OCI-LY1 (cell line): ENCODE results near the gene EXD2.

Source experiments
- H2AFZ ChIP-seq: fragments of 200-600 bp; sonication (generic), shearing (Covaris generic); 2 replicates; pipeline ENCODE4 v1.6.0; 2014; ENCODE audit warnings: antibody characterized with exemption, mild to moderate bottlenecking, low read length
- H3F3A ChIP-seq: fragments of 200-600 bp; sonication (generic), shearing (Covaris generic); 2 replicates; pipeline ENCODE4 v1.6.0; 2014; ENCODE audit warnings: mild to moderate bottlenecking, antibody characterized with exemption, low read length, moderate library complexity; ENCODE audit not compliant: insufficient read depth
- H3K27ac ChIP-seq: fragments of 200-600 bp; sonication (generic); 2 replicates; pipeline ENCODE4 v1.5.1; 2014; ENCODE audit warnings: low read length, mixed run types, mild to moderate bottlenecking, low read depth; ENCODE audit not compliant: poor library complexity, severe bottlenecking
- H3K27me3 ChIP-seq: fragments of 200-600 bp; sonication (generic); 2 replicates; pipeline ENCODE4 v1.6.0; 2014; ENCODE audit warnings: antibody characterized with exemption, mild to moderate bottlenecking, low read length, moderate library complexity; ENCODE audit not compliant: insufficient read depth
- H3K36me3 ChIP-seq: fragments of 200-600 bp; sonication (generic); 2 replicates; pipeline ENCODE4 v1.6.1; 2014; ENCODE audit warnings: mild to moderate bottlenecking, antibody characterized with exemption, low read length, moderate library complexity, mixed read lengths; ENCODE audit not compliant: insufficient read depth
- H3K4me1 ChIP-seq: fragments of 200-600 bp; sonication (generic); 2 replicates; pipeline ENCODE4 v1.5.1; 2014; ENCODE audit warnings: mild to moderate bottlenecking, low read length, moderate library complexity; ENCODE audit not compliant: insufficient read depth, severe bottlenecking
- H3K4me2 ChIP-seq: fragments of 200-600 bp; sonication (generic), shearing (Covaris generic); 2 replicates; pipeline ENCODE4 v1.6.1; 2014; ENCODE audit warnings: low read length
- H3K4me3 ChIP-seq: fragments of 200-600 bp; sonication (generic); 2 replicates; pipeline ENCODE4 v1.5.1; 2014; ENCODE audit warnings: low read length, low read depth, mild to moderate bottlenecking, mixed read lengths; ENCODE audit not compliant: poor library complexity, severe bottlenecking
- H3K79me2 ChIP-seq: fragments of 200-600 bp; shearing (Covaris generic); 2 replicates; pipeline ENCODE4 v1.6.1; 2016; ENCODE audit warnings: mixed run types, low read length, mixed read lengths; ENCODE audit not compliant: insufficient read depth
- H3K9ac ChIP-seq: fragments of 200-600 bp; sonication (generic), shearing (Covaris generic); 2 replicates; pipeline ENCODE4 v1.6.1; 2014; ENCODE audit warnings: mild to moderate bottlenecking, low read length, mixed read lengths
- H3K9me2 ChIP-seq: fragments of 200-600 bp; sonication (generic), shearing (Covaris generic); 2 replicates; pipeline ENCODE4 v1.6.1; 2014; ENCODE audit warnings: low read depth, mild to moderate bottlenecking, low read length, mixed read lengths
- H3K9me3 ChIP-seq: fragments of 200-600 bp; shearing (Covaris generic); 2 replicates; pipeline ENCODE4 v1.6.1; 2014; ENCODE audit warnings: low read length, mixed read lengths
- H4K20me1 ChIP-seq: fragments of 200-600 bp; sonication (generic), shearing (Covaris generic); 2 replicates; pipeline ENCODE4 v1.6.0; 2016; ENCODE audit warnings: mild to moderate bottlenecking, low read length; ENCODE audit not compliant: insufficient read depth
- CTCF ChIP-seq: fragments of 200-600 bp; sonication (generic), shearing (Covaris generic); IDR thresholded peaks from 2 replicates; pipeline ENCODE4 v1.5.1; 2017; ENCODE audit warnings: mild to moderate bottlenecking, antibody characterized with exemption, low read length, moderate library complexity, mixed read lengths
- EZH2 ChIP-seq: fragments of 200-600 bp; sonication (generic), shearing (Covaris generic); IDR thresholded peaks from 2 replicates; pipeline ENCODE4 v1.8.0; 2017; ENCODE audit warnings: borderline replicate concordance, mixed run types, mild to moderate bottlenecking, antibody characterized with exemption, low read length, moderate library complexity, mixed read lengths

The EXD2 gene

GRCh38 chr14:69193721-69194120 is 2.4 kb downstream of the EXD2 start:
- Histone ChIP-seq H4K20me1 (no peaks in the 10 kb centered on the region), H3K9me3 (no peaks in the 10 kb centered on the region), H3K36me3 (no peaks in the 10 kb centered on the region), H3K4me3 (no peak overlapping the region), H3K9ac (no peak overlapping the region), H3F3A (no peaks in the 10 kb centered on the region), H2AFZ (no peak overlapping the region), H3K79me2 (no peaks in the 10 kb centered on the region), H3K4me1 (peaks cover 10% of the 10 kb centered on the region), H3K27ac (no peak overlapping the region), H3K4me2 (no peak overlapping the region), H3K9me2 (no peaks in the 10 kb centered on the region), H3K27me3 (no peaks in the 10 kb centered on the region)
- TF ChIP-seq EZH2: no peak
- TF ChIP-seq CTCF: no peak

GRCh38 chr14:69199786-69200185 is 8.5 kb downstream of the EXD2 start:
- H3K36me3 ChIP-seq: no peaks in the 10 kb centered on the region
- H2AFZ ChIP-seq: no peak overlapping the region
- no peak overlapping the region for H3K4me2 ChIP-seq
- TF ChIP-seq EZH2 (no peak), CTCF (no peak)
- H3K9ac ChIP-seq: no peak overlapping the region
- no peaks in the 10 kb centered on the region for H4K20me1 ChIP-seq
- no peaks in the 10 kb centered on the region for H3K9me2 ChIP-seq
- no peak overlapping the region for H3K4me3 ChIP-seq
- H3K27ac ChIP-seq: no peak overlapping the region
- H3K27me3 ChIP-seq: no peaks in the 10 kb centered on the region
- no peaks in the 10 kb centered on the region for H3K4me1 ChIP-seq
- no peaks in the 10 kb centered on the region for H3K9me3 ChIP-seq
- H3F3A ChIP-seq: no peaks in the 10 kb centered on the region
- no peaks in the 10 kb centered on the region for H3K79me2 ChIP-seq

GRCh38 chr14:69204753-69205152 is 13.5 kb downstream of the EXD2 start:
- Histone ChIP-seq H2AFZ (no peak overlapping the region), H3K27me3 (no peaks in the 10 kb centered on the region), H3K79me2 (no peaks in the 10 kb centered on the region), H3K36me3 (no peaks in the 10 kb centered on the region), H3K9me3 (no peaks in the 10 kb centered on the region), H4K20me1 (no peaks in the 10 kb centered on the region), H3K4me2 (no peak overlapping the region), H3K9ac (no peak overlapping the region), H3K4me1 (no peaks in the 10 kb centered on the region), H3F3A (no peaks in the 10 kb centered on the region), H3K9me2 (no peaks in the 10 kb centered on the region), H3K27ac (no peak overlapping the region), H3K4me3 (no peak overlapping the region)
- TF ChIP-seq EZH2 (no peak), CTCF (no peak)
